ENCODE measurements around the gene DPYSL4. TPM values are rescaled to one million over a fixed set of nuclear protein-coding genes. Genes with fewer than 3 reads are reported as not detected.

DPYSL4 gene
- total and polyA plus RNA-seq, 2 experiments from 2014 or later = 2.1 to 4.1 TPM

GRCh38 chr10:132228616-132229015 is 41.9 kb downstream of the DPYSL4 start:
- no peaks in the 10 kb centered on the region for H3K27me3 ChIP-seq
- H3K9me2 ChIP-seq (replicated peaks; ENCODE audit: insufficient read depth) = no peaks in the 10 kb centered on the region
- H3K27ac ChIP-seq = no peak overlapping the region
- no peaks in the 10 kb centered on the region for H4K20me1 ChIP-seq (ENCODE audit: insufficient read depth, poor library complexity, severe bottlenecking)
- 91% methylated on average over 14 of the region's 14 CpGs for WGBS (ENCODE audit: low lambda C conversion rate, missing lambda C conversion rate)
- H3K36me3 ChIP-seq (replicated peaks; ENCODE audit: insufficient read depth, low read depth) = no peaks in the 10 kb centered on the region
- no peak overlapping the region for H3K4me3 ChIP-seq
- no peaks in the 10 kb centered on the region for H3K79me2 ChIP-seq
- H3K4me2 ChIP-seq = no peak overlapping the region
- H3K4me1 ChIP-seq (ENCODE audit: insufficient read depth) = no peaks in the 10 kb centered on the region
- DNase-seq (ENCODE audit: low spot score) = no peak
- H3K9me3 ChIP-seq (ENCODE audit: low read depth) = no peaks in the 10 kb centered on the region
- H2AFZ ChIP-seq = no peak overlapping the region
- TF ChIP-seq EZH2 (IDR thresholded peaks at IDR 0.05; ENCODE audit: borderline replicate concordance) = no peak
- TF ChIP-seq CTCF (IDR thresholded peaks at IDR 0.05; ENCODE audit: poor library complexity) = no peak
- no peak for TF ChIP-seq EZH2phosphoT487 (IDR thresholded peaks at IDR 0.05; ENCODE audit: low read depth, severe bottlenecking, unreplicated experiment)

GRCh38 chr10:132229096-132229495 is 42.3 kb downstream of the DPYSL4 start:
- 78% methylated on average over 6 of the region's 6 CpGs for WGBS (ENCODE audit: low lambda C conversion rate, missing lambda C conversion rate)
- Histone ChIP-seq H3K4me2 (no peak overlapping the region), H3K27me3 (no peaks in the 10 kb centered on the region), H3K9me2 (replicated peaks; ENCODE audit: insufficient read depth) (no peaks in the 10 kb centered on the region), H3K9me3 (ENCODE audit: low read depth) (no peaks in the 10 kb centered on the region), H4K20me1 (ENCODE audit: insufficient read depth, poor library complexity, severe bottlenecking) (no peaks in the 10 kb centered on the region), H3K36me3 (replicated peaks; ENCODE audit: insufficient read depth, low read depth) (no peaks in the 10 kb centered on the region), H3K4me3 (no peak overlapping the region), H3K4me1 (ENCODE audit: insufficient read depth) (no peaks in the 10 kb centered on the region), H3K79me2 (no peaks in the 10 kb centered on the region), H2AFZ (no peak overlapping the region), H3K27ac (no peak overlapping the region)
- TF ChIP-seq EZH2 (IDR thresholded peaks at IDR 0.05; ENCODE audit: borderline replicate concordance) (no peak), EZH2phosphoT487 (IDR thresholded peaks at IDR 0.05; ENCODE audit: low read depth, severe bottlenecking, unreplicated experiment) (no peak), CTCF (IDR thresholded peaks at IDR 0.05; ENCODE audit: poor library complexity) (no peak)
- DNase-seq (ENCODE audit: low spot score) = no peak

GRCh38 chr10:132229834-132230556 is 43.2 kb downstream of the DPYSL4 start:
- H3K9me3 ChIP-seq (ENCODE audit: low read depth) = no peaks in the 10 kb centered on the region
- no peaks in the 10 kb centered on the region for H3K9me2 ChIP-seq (replicated peaks; ENCODE audit: insufficient read depth)
- TF ChIP-seq EZH2phosphoT487 (IDR thresholded peaks at IDR 0.05; ENCODE audit: low read depth, severe bottlenecking, unreplicated experiment) (no peak), EZH2 (IDR thresholded peaks at IDR 0.05; ENCODE audit: borderline replicate concordance) (no peak), CTCF (IDR thresholded peaks at IDR 0.05; ENCODE audit: poor library complexity) (no peak)
- no peaks in the 10 kb centered on the region for H3K4me1 ChIP-seq (ENCODE audit: insufficient read depth)
- H2AFZ ChIP-seq = no peak overlapping the region
- no peaks in the 10 kb centered on the region for H4K20me1 ChIP-seq (ENCODE audit: insufficient read depth, poor library complexity, severe bottlenecking)
- H3K4me3 ChIP-seq = no peak overlapping the region
- H3K27ac ChIP-seq = no peak overlapping the region
- no peak for DNase-seq (ENCODE audit: low spot score)
- no peaks in the 10 kb centered on the region for H3K27me3 ChIP-seq
- H3K36me3 ChIP-seq (replicated peaks; ENCODE audit: insufficient read depth, low read depth) = no peaks in the 10 kb centered on the region
- 87% methylated on average over 36 of the region's 36 CpGs for WGBS (ENCODE audit: low lambda C conversion rate, missing lambda C conversion rate)
- no peak overlapping the region for H3K4me2 ChIP-seq
- no peaks in the 10 kb centered on the region for H3K79me2 ChIP-seq

Measured in hepatocyte (in vitro differentiated cells).